HCT116 (cell line): Measurements from ENCODE around the gene DIP2B. TPM values are rescaled to one million over a fixed set of nuclear protein-coding genes. Genes with fewer than 3 reads are reported as not detected.

Experiments used
- ATAC-seq: fragments of 200-7000 bp; cut with Tn5 transposase; 2 replicates; pipeline ENCODE4 v1.9.1; 2020; ENCODE audit warnings: mild to moderate bottlenecking, moderate library complexity
- BruUV-seq: library from RNA; stranded (reverse); fragments of 400-500 nt; replicated peaks from 2 replicates; lab custom pipeline; 2021; lab: Mats Ljungman, UMichigan
- CTCF ChIA-PET: fragments of 300-600 bp; sonication (Branson Sonifier 250); formaldehyde crosslinking; loops from one replicate; lab custom pipeline; 2021; ENCODE audit warnings: antibody characterized with exemption; lab: Charles Lee
- POLR2A ChIA-PET: fragments of 300-600, 350-600 bp; sonication (Branson Sonifier 250); formaldehyde crosslinking; loops from one replicate; lab custom pipeline; 2021; ENCODE audit warnings: antibody characterized with exemption; lab: Charles Lee
- RAD21 ChIA-PET, 2 experiments: fragments of 300-600 bp; sonication (Branson Sonifier 250); formaldehyde crosslinking; loops; one replicate each; lab custom pipeline; 2023; ENCODE audit warnings: low total read pairs in 2 of 2; ENCODE audit not compliant: uncharacterized antibody in 2 of 2, unreplicated experiment in 2 of 2, low non-redundant PET in 1 of 2; lab: Charles Lee
- DNase-seq: peaks from one replicate; pipeline ENCODE4 v3.0.0-alpha.2; 2010; ENCODE audit warnings: low read depth, low spot score
- H2AFZ ChIP-seq: fragments of 200-600 bp; shearing (Covaris generic), sonication (generic); 2 replicates; pipeline ENCODE4 v1.6.1; 2017; ENCODE audit warnings: low read depth, mixed run types, mixed read lengths, antibody characterized with exemption, low read length; ENCODE audit not compliant: poor library complexity, severe bottlenecking
- H3K27ac ChIP-seq: 2 replicates; pipeline ENCODE4 v1.5.1; 2012; ENCODE audit warnings: low read depth, low read length
- H3K27me3 ChIP-seq: fragments of 200-600 bp; sonication (generic); 2 replicates; pipeline ENCODE4 v1.6.1; 2016; ENCODE audit warnings: mixed run types, low read length, mixed read lengths; ENCODE audit not compliant: insufficient read depth
- H3K36me3 ChIP-seq, 2 experiments: fragments of 200-500 bp in 1 of 2; fragments of 200-600 bp in 1 of 2; sonication (Bioruptor generic) in 1 of 2; sonication (generic) in 1 of 2; 2 replicates each; pipeline versions ENCODE4 v1.5.1 to v1.6.1; 2014 to 2016; ENCODE audit warnings: low read length in 2 of 2, inconsistent platforms in 1 of 2, mixed read lengths in 1 of 2, mixed run types in 1 of 2; ENCODE audit not compliant: insufficient read depth in 2 of 2, control insufficient read depth in 1 of 2
- H3K4me1 ChIP-seq, 2 experiments: fragments of 200-600 bp in 1 of 2; sonication (generic) in 1 of 2; 2 replicates each; pipeline versions ENCODE4 v1.5.1 to v1.6.1; 2012 to 2017; ENCODE audit warnings: low read length in 2 of 2, inconsistent platforms in 1 of 2, mild to moderate bottlenecking in 1 of 2, mixed read lengths in 1 of 2, mixed run types in 1 of 2, moderate library complexity in 1 of 2; ENCODE audit not compliant: insufficient read depth in 2 of 2, control insufficient read depth in 1 of 2
- H3K4me2 ChIP-seq: fragments of 200-600 bp; sonication (generic); 2 replicates; pipeline ENCODE4 v1.6.1; 2017; ENCODE audit warnings: mixed run types, low read length, mixed read lengths
- H3K4me3 ChIP-seq, 2 experiments: fragments of 200-600 bp in 1 of 2; sonication (generic) in 1 of 2; replicated peaks in 1 of 2; 2 replicates each; pipeline ENCODE4 v1.5.1; 2011 to 2016; ENCODE audit warnings: low read length in 2 of 2, control low read depth in 1 of 2, low read depth in 1 of 2, mild to moderate bottlenecking in 1 of 2, mixed read lengths in 1 of 2, mixed run types in 1 of 2
- H3K79me2 ChIP-seq: fragments of 200-600 bp; sonication (generic); 2 replicates; pipeline ENCODE4 v1.6.1; 2017; ENCODE audit warnings: mild to moderate bottlenecking, mixed run types, low read length, moderate library complexity, mixed read lengths; ENCODE audit not compliant: insufficient read depth
- H3K9ac ChIP-seq: fragments of 200-600 bp; sonication (generic); 2 replicates; pipeline ENCODE4 v1.6.1; 2016; ENCODE audit warnings: low read length, mixed read lengths
- H3K9me2 ChIP-seq: fragments of 200-600 bp; sonication (generic), shearing (Covaris generic); 2 replicates; pipeline ENCODE4 v1.6.1; 2017; ENCODE audit warnings: mixed run types, mild to moderate bottlenecking, moderate library complexity; ENCODE audit not compliant: insufficient read depth
- H3K9me3 ChIP-seq, 2 experiments: fragments of 200-500 bp in 1 of 2; fragments of 200-600 bp in 1 of 2; sonication (Bioruptor generic) in 1 of 2; sonication (generic) in 1 of 2; 2 replicates each; pipeline ENCODE4 v1.6.1; 2014 to 2017; ENCODE audit warnings: low read length in 2 of 2, mixed read lengths in 2 of 2, inconsistent platforms in 1 of 2, low read depth in 1 of 2, mild to moderate bottlenecking in 1 of 2, mixed run types in 1 of 2, moderate library complexity in 1 of 2; ENCODE audit not compliant: control insufficient read depth in 1 of 2, insufficient read depth in 1 of 2
- H4K20me1 ChIP-seq: fragments of 200-600 bp; sonication (generic), shearing (Covaris generic); 2 replicates; pipeline ENCODE4 v1.6.1; 2017; ENCODE audit warnings: mixed run types, mild to moderate bottlenecking, moderate library complexity; ENCODE audit not compliant: insufficient read depth
- EGR1 ChIP-seq: IDR thresholded peaks from 2 replicates; pipeline ENCODE4 v1.6.1; 2012; ENCODE audit warnings: low read depth
- EZH2 ChIP-seq: fragments of 200-600 bp; sonication (generic); IDR thresholded peaks from 2 replicates; pipeline ENCODE4 v1.6.1; 2017; ENCODE audit warnings: antibody characterized with exemption, mixed run types
- FOSL1 ChIP-seq: IDR thresholded peaks from 2 replicates; pipeline ENCODE4 v1.6.1; 2012; ENCODE audit warnings: low read depth
- RAD21 ChIP-seq: IDR thresholded peaks from 2 replicates; pipeline ENCODE4 v1.6.1; 2012; ENCODE audit warnings: low read depth, mild to moderate bottlenecking
- YY1 ChIP-seq: IDR thresholded peaks from 2 replicates; pipeline ENCODE4 v1.6.1; 2011; ENCODE audit warnings: low read length, low read depth, moderate library complexity, mild to moderate bottlenecking; ENCODE audit not compliant: insufficient replicate concordance; ENCODE audit errors: extremely low read depth
- ZFX ChIP-seq: fragments of 450-650 bp; IDR thresholded peaks from 2 replicates; pipeline ENCODE4 v1.6.1; 2017
- intact Hi-C: fragments of 100-400 bp; cut with micrococcal nuclease; formaldehyde crosslinking; loops from 2 replicates; pipeline ENCODE4 v1.10.0; 2022
- total RNA-seq: library from RNA; stranded (reverse); gene quantifications from one replicate; pipeline ENCODE4 v1.2.1, GENCODE V29; 2021; ENCODE audit not compliant: unreplicated experiment
- TF ChIP-seq, protein P1 (sequence below): IDR thresholded peaks from 2 replicates; pipeline ENCODE4 v1.6.1; 2012; ENCODE audit warnings: low read depth
- TF ChIP-seq, protein P2 (sequence below): IDR thresholded peaks from 2 replicates; pipeline ENCODE4 v1.6.1; 2012
- TF ChIP-seq, protein P3 (sequence below), 3 experiments: fragments of 200-600 bp in 1 of 3; sonication (generic) in 1 of 3; IDR thresholded peaks in 2 of 3; conservative IDR thresholded peaks in 1 of 3; 2 replicates each; pipeline ENCODE4 v1.5.1; 2012 to 2017; ENCODE audit warnings: low read depth in 2 of 3, low read length in 2 of 3, antibody characterized with exemption in 1 of 3, borderline replicate concordance in 1 of 3, control low read depth in 1 of 3, mild to moderate bottlenecking in 1 of 3, mixed read lengths in 1 of 3, mixed run types in 1 of 3, moderate library complexity in 1 of 3; ENCODE audit not compliant: insufficient read depth in 1 of 3

DIP2B gene
- total RNA-seq, 1 experiment from 2014 or later, result 32.3 TPM

DNA sequence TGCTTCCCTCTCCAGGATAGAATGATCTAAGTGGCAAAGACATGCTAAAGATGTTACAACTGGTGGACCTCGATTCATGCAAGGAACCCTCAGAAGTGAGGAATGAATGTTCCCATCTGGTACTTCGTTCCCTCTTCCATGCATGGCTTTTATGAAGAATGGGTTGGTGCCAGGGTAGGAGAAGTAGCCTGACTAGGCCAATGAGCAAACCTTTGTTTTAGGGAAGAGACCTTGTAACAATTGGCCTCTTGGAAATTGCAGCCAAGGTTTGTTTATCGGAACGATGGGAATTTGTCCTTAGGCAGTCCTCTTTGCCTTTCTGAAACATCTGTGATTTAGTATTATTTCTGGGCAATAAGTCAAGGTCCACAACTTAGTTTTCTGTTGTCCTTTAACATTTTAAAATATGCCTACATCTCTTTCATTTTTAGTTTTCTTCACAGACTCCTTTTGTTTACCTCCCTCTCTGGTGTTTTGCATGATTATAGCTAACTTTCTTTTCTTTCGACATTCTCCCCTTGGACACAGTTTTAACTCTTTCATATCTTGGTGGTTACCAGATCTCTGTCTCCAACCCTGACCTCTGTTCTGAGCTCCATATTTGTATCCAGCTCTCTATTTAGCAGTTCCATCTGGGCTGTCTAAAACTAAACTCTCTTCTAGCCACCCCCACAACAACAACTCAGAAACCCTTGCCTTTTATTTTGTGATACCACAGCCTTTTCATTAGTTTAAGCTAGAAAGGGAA, 70.0 kb downstream of the DIP2B start:
- CTCF ChIA-PET, result no interaction called here
- H4K20me1 ChIP-seq, result no peaks in the 10 kb centered on the region
- no peak overlapping the region for H3K4me2 ChIP-seq
- BruUV-seq, result no TSS peak
- H3K4me3 ChIP-seq, result no peak overlapping the region
- TF ChIP-seq YY1 (no peak), FOSL1 (no peak), RAD21 (no peak), ZFX (no peak), EGR1 (no peak), EZH2 (no peak)
- TF ChIP-seq, protein P1, sequence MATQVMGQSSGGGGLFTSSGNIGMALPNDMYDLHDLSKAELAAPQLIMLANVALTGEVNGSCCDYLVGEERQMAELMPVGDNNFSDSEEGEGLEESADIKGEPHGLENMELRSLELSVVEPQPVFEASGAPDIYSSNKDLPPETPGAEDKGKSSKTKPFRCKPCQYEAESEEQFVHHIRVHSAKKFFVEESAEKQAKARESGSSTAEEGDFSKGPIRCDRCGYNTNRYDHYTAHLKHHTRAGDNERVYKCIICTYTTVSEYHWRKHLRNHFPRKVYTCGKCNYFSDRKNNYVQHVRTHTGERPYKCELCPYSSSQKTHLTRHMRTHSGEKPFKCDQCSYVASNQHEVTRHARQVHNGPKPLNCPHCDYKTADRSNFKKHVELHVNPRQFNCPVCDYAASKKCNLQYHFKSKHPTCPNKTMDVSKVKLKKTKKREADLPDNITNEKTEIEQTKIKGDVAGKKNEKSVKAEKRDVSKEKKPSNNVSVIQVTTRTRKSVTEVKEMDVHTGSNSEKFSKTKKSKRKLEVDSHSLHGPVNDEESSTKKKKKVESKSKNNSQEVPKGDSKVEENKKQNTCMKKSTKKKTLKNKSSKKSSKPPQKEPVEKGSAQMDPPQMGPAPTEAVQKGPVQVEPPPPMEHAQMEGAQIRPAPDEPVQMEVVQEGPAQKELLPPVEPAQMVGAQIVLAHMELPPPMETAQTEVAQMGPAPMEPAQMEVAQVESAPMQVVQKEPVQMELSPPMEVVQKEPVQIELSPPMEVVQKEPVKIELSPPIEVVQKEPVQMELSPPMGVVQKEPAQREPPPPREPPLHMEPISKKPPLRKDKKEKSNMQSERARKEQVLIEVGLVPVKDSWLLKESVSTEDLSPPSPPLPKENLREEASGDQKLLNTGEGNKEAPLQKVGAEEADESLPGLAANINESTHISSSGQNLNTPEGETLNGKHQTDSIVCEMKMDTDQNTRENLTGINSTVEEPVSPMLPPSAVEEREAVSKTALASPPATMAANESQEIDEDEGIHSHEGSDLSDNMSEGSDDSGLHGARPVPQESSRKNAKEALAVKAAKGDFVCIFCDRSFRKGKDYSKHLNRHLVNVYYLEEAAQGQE, result no peak
- TF ChIP-seq, protein P2, sequence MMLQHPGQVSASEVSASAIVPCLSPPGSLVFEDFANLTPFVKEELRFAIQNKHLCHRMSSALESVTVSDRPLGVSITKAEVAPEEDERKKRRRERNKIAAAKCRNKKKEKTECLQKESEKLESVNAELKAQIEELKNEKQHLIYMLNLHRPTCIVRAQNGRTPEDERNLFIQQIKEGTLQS, result no peak
- TF ChIP-seq, protein P3, sequence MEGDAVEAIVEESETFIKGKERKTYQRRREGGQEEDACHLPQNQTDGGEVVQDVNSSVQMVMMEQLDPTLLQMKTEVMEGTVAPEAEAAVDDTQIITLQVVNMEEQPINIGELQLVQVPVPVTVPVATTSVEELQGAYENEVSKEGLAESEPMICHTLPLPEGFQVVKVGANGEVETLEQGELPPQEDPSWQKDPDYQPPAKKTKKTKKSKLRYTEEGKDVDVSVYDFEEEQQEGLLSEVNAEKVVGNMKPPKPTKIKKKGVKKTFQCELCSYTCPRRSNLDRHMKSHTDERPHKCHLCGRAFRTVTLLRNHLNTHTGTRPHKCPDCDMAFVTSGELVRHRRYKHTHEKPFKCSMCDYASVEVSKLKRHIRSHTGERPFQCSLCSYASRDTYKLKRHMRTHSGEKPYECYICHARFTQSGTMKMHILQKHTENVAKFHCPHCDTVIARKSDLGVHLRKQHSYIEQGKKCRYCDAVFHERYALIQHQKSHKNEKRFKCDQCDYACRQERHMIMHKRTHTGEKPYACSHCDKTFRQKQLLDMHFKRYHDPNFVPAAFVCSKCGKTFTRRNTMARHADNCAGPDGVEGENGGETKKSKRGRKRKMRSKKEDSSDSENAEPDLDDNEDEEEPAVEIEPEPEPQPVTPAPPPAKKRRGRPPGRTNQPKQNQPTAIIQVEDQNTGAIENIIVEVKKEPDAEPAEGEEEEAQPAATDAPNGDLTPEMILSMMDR (IDR thresholded peaks at IDR 0.05 in 2 of 3, conservative IDR thresholded peaks at IDR 0.05 in 1 of 3; ENCODE audit: borderline replicate concordance in 1 of 3, insufficient read depth in 1 of 3, low read depth in 2 of 3, low read length in 2 of 3), result no peak
- TF ChIP-seq, all 23 proteins: peak for 0
- ChIA-PET POLR2A (no interaction called here), RAD21 (no interaction called here)
- H3K36me3 ChIP-seq, result no peaks in the 10 kb centered on the region
- H3K27ac ChIP-seq, result no peak overlapping the region
- ATAC-seq (no peak), DNase-seq (no peak)
- no peak overlapping the region for H3K9ac ChIP-seq
- intact Hi-C loops, result no loop called here
- H3K9me3 ChIP-seq, result no peaks in the 10 kb centered on the region
- peaks cover 0 to 8% of the 10 kb centered on the region in 2 experiments; a peak in 2 of 4 replicates for H3K4me1 ChIP-seq
- H3K79me2 ChIP-seq, result peaks cover 57% of the 10 kb centered on the region
- no peaks in the 10 kb centered on the region for H3K9me2 ChIP-seq
- H2AFZ ChIP-seq, result no peak overlapping the region
- H3K27me3 ChIP-seq, result no peaks in the 10 kb centered on the region
